Stimulated activated CD4-positive, alpha-beta T cell treated with anti-CD3 and anti-CD28 coated beads, TNF-alpha, amount 100 ng/mL, for 1 hour (primary cell): ENCODE measurements around the gene CC2D1A.

Source experiments
- DNase-seq, 3 donors: peaks; one replicate each; pipeline ENCODE4 v3.0.0-alpha.2; 2020; ENCODE audit warnings: low read depth in 3 of 3, low spot score in 1 of 3

The CC2D1A gene

GRCh38 chr19:13935765-13936510 is 29.9 kb downstream of the CC2D1A start:
- no peak for DNase-seq

GRCh38 chr19:13937479-13938300 is 31.7 kb downstream of the CC2D1A start:
- DNase-seq, result no peak

GRCh38 chr19:13938301-13939064 is 32.5 kb downstream of the CC2D1A start, which contains the start of gene PODNL1:
TSS of gene PODNL1 (minus strand) at chr19:13938417. CDS start at chr19:13938181, 236 bp downstream.
- DNase-seq, result no peak

- DNase-seq, result no peak
Observed at GRCh38 chr19:13942023-13942684, 36.2 kb downstream of the CC2D1A start.

GRCh38 chr19:13946414-13946813 is 40.4 kb downstream of the CC2D1A start:
- no peak for DNase-seq

GRCh38 chr19:13951043-13951442 is 45.0 kb downstream of the CC2D1A start:
- no peak for DNase-seq

- no peak for DNase-seq
Observed at GRCh38 chr19:13951799-13952153, 45.8 kb downstream of the CC2D1A start.

GRCh38 chr19:13952154-13952930 is 46.3 kb downstream of the CC2D1A start, which contains the start of gene DCAF15:
TSS of gene DCAF15 (plus strand) at chr19:13952509. CDS start at chr19:13952513, 4 bp downstream.
- peak; percentile 93 to 99 (median 95) for DNase-seq

GRCh38 chr19:13952931-13953531 is 47.0 kb downstream of the CC2D1A start:
- DNase-seq, result no peak

GRCh38 chr19:13954185-13954584 is 48.2 kb downstream of the CC2D1A start:
- DNase-seq, result no peak

- DNase-seq, result no peak
Observed at GRCh38 chr19:13955662-13956364, 49.8 kb downstream of the CC2D1A start.

GRCh38 chr19:13956365-13956744 is 50.4 kb downstream of the CC2D1A start:
- DNase-seq, result no peak

GRCh38 chr19:13957051-13957450 is 51.0 kb downstream of the CC2D1A start:
- DNase-seq, result no peak

GRCh38 chr19:13958043-13958442 is 52.0 kb downstream of the CC2D1A start:
- DNase-seq, result no peak

- DNase-seq, result no peak
Observed at GRCh38 chr19:13959141-13959961, 53.4 kb downstream of the CC2D1A start.

GRCh38 chr19:13959962-13960862 is 54.2 kb downstream of the CC2D1A start:
- no peak for DNase-seq
